GM19043 (cell line): ENCODE data around the gene WASHC4.
A peak's percentile ranks its signal among the peaks of the same experiment; 100 is the strongest.
"Not testable (repeated sequence)": the region's sequence is repeated elsewhere in the genome, so short reads cannot be mapped to it uniquely, and the experiment has no call there.

Source experiments
- ATAC-seq: cut with Tn5 transposase; IDR thresholded peaks from one replicate; pipeline ENCODE4 v1.9.1; 2021; ENCODE audit warnings: low read depth; ENCODE audit not compliant: unreplicated experiment

WASHC4 gene

DNA sequence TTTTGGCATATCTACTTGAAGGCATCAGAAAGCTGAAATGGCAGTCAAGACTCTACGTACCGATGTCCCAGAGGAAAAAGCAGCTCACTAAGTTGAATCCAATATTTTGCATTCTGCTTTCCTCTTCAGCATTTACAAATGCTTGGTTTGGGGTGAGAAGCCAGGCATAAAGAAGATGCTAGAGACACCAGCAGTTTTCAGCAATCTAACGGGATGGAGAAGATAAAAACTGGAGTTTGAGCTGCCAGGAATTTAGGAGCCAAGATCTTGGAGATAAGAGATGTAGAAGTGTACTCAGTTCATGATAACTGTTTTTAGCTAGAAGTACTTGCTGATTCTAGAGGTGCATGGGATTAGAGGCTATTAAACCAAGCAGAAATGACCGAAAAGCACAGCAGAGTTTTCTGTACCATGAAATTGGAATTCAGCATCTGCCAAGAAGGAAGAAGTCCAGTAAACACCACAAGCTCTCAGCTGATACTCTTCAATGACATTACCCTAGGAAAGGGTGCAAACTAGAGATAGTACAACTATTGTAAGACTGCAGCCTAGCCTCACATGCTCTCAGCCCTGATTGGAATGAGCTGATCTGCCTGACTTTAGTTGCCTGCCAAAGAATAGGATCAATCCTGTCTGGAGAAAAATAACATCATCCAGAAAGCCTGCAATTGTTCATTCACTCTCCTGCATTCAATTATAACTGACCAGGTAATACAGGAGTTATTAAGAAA, 15.9 kb upstream of the WASHC4 start:
- no peak for ATAC-seq

- ATAC-seq, result no peak
These were observed 15.2 kb upstream of the WASHC4 start for GRCh38 chr12:105092336-105092735.

DNA sequence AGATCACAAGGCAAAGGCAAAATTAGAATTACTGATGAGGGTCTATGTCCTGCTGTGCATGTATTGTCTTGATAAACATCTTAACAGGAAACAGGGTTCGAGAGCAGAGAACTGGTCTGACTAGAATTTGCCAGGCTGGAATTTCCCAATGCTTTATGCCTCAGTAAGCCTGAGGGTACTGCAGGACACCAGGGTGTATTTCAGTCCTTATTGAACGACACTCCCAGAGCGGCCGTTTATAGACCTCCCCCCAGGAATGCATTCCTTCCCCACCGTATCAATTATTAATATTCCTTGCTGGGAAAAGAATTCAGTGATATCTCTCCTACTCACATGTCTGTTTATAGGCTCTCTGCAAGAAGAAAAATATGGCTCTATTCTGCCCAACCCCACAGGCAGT, 12.2 kb upstream of the WASHC4 start:
- ATAC-seq, result not testable (repeated sequence)

- no peak for ATAC-seq
These were observed 8.2 kb upstream of the WASHC4 start for GRCh38 chr12:105099356-105099755.

DNA sequence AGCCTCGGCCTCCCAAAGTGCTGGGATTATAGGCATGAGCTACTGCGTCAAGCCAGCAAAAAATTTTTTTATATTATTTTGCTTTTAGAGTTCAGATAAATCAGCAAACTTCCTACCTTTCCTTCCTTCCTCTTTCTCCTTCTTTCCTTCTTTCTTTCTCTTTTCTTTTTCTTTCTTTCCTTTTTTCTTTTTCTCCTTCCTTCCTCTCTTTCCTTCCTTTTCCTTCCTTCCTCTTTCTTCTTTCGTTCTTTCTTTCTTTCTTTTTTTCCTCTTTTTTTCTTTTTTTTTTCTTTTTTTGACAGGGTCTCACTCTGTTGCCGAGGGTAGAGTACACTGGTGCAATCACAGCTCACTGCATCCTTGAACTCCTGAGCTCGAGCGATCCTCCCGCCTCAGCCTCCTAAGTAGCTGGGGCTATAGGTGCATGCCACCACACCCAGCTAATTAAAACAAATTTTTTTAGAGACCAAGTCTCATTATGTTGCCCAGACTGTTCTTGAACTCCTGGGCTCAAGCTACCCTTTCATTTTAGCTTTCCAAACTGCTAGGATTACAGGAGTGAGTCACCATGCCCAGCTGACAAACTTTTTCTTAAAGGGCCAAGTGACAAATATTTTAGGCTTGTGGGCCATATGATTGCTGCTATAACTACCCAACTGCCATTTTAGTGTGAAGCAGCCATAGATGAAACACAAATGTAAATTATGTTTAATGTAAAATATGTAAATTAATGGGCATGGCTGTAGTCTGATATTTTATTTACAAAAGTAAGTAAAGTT, 7.1 kb upstream of the WASHC4 start:
- ATAC-seq, result no peak

GRCh38 chr12:105100998-105101397, 6.5 kb upstream of the WASHC4 start:
- no peak for ATAC-seq

- ATAC-seq, result no peak
These were observed 4.9 kb upstream of the WASHC4 start for GRCh38 chr12:105102673-105103072.

- no peak for ATAC-seq
These were observed 2.8 kb upstream of the WASHC4 start for GRCh38 chr12:105104762-105105161.

DNA sequence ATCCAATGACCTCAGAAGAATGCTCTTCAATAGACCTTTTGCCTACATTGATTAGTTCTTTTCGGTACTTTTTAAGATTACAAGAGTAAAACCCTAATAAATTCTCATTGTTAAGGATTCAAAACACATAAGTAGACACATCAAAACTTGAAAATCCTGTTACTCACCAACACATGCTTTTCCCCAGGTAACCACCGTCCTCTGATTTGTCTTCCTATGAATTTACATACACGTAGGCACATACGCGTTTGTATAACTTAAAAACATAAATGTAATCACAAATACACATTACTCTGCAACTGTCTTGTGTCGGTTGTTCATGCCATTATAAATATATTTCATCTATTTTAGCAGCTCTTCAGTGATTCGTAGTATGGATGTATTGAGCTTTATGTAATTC, 910 bp upstream of the WASHC4 start:
- no peak for ATAC-seq

- peak; percentile 7 for ATAC-seq
These were observed 399 bp upstream of the WASHC4 start for GRCh38 chr12:105107171-105107493.

DNA sequence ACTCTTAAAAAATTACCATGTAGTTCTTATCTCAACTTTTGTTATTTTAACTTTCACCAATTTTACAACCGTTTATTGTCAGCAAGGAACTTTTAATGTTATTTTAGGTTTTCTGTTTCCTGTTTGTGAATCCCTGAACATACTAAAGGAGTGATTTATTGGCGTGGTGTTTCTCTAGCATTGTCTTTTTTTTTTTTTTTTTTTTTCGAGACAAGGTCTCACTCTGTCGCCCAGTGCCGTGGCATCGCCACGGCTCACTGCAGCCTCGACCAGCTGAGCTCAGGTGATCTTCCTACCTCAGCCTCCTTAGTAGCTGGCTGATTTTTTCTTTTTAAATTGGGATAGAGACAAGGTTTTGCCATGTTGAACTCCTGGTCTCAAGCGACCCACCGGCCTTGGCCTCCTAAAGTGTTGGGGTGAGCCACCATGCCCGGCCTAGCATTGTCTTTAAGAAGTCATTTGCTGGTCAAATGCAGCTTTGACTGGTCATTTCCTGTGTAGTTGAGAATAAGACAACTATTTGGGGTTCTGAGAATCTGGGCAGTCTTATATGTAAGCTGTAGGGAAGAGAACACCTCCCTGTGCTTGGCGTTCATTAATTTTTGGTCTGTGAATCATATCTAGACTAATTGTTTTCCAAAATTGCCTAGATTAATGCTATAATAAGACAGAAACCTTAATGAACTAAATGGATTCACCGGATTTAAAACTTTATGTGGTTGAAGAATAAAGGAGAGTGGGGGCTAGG, 2.1 kb downstream of the WASHC4 start:
- peak; percentile 39 for ATAC-seq

- no peak for ATAC-seq
These were observed 3.3 kb downstream of the WASHC4 start for GRCh38 chr12:105110851-105111250.

DNA sequence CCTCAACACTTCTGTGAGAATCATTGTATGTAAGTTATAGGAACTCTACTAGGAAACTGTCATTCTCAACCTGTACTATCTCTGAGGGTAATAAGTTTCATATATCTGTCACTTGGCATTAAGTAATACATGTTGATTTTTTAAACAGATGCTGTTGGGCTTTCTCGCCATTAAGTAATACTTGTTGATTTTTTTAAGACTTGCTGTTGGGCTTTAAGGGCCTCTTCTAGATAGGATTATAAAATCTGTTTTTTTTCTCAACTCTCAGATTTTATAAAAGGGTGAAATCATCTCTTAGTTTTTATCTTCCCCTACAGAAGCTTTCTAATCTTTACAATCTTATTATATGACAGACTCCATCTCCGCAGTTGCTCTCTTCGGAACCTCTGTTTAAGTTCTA, 5.6 kb downstream of the WASHC4 start:
- ATAC-seq, result no peak

- ATAC-seq, result no peak
These were observed 9.4 kb downstream of the WASHC4 start for GRCh38 chr12:105116969-105117368.

- ATAC-seq, result no peak
These were observed 13.0 kb downstream of the WASHC4 start for GRCh38 chr12:105120551-105120950.

DNA sequence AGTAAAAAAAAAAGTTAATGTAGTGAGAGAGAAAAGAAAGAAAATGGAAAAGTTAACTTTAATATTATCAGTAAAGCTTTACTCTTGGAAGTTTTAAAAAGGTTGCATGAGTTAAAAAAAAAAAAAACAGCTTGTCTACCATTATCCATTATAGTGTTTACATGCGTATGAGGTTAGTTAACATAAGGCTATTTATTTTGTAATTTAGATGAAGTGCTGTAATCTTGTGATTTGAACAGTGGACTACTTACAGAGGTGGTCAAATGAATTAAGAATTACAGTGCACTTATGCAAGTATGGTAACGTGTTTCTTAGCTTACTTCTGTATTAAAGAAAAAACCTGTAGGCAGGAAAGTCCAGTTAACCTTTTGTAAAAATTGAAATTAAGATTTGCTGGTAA, 30.7 kb downstream of the WASHC4 start:
- no peak for ATAC-seq

GRCh38 chr12:105141320-105141922, 33.9 kb downstream of the WASHC4 start:
- ATAC-seq, result no peak

DNA sequence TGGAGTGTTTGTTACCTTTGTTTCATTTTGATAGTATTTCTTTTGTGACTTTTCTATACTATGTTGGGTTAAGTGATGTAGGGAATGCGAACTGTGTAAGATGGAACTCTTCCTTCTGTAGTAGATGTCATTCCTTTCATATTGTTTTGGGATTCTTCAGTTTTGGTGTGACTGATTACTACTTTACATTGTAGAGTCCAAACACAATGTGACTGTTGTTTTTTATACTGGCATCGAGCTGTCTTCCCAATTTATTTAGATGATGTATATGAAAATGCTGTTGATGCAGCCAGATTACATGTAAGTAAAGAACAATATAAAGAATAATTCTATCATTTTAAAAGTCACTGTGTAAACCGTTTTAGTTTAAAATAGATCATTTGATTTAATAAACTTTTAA, 34.7 kb downstream of the WASHC4 start:
- ATAC-seq, result no peak

DNA sequence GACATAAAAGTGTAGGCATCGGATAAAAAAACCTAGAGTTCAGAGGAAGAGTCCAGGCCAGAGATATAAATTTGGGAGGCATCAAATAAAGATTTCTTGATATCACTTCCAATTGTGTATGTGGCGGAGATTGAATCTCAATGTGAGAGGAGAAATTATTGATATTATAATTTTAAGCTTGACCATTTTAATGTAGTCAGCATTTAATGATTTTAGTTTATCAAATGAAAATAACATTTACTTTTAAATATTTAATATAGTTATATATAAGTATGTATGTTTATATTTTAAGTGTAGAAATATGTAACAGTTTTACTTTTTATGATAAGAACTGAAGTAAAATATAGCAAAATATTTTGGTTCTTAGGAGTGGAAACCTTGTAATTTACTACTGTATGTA, 48.7 kb downstream of the WASHC4 start:
- ATAC-seq, result no peak

DNA sequence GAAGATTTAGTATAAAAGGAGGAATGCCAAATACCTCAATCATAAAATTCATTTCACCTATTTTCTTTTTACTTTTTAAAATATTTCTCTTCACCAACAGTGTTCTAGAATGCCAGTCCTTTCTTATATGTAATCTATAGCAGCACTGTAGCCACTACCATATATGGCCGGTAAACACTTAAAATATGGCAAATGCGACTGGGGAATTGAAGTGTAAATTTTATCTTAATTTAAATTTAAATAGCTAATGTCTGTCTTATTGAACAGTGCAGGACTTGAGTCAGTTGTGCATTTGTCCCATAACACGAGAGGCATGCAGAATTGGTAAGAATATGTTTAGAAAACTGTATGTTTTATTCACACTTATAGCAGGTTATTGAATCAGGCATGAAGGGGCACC, 50.1 kb downstream of the WASHC4 start:
- no peak for ATAC-seq

- no peak for ATAC-seq
These were observed 51.3 kb downstream of the WASHC4 start for GRCh38 chr12:105158876-105159275.
